Activated CD8-positive, alpha-beta T cell treated with anti-CD3 and anti-CD28 coated beads, Interleukin-2, amount 10 ng/mL, durations not matched to agents 7 days and 5 days (primary cell): Measurements from ENCODE around the gene SMIM11. TPM values are rescaled to one million over a fixed set of nuclear protein-coding genes. Genes with fewer than 3 reads are reported as not detected.

Experiments
- ATAC-seq: fragments of 150-1000 bp; cut with Tn5 transposase; one replicate; pipeline ENCODE4 v1.10.0; 2021; ENCODE audit warnings: moderate library complexity
- CTCF ChIA-PET: fragments of 350-600 bp; sonication (Branson Sonifier 250); formaldehyde crosslinking; loops from one replicate; lab custom pipeline; 2021; ENCODE audit warnings: antibody characterized with exemption; lab: Charles Lee
- POLR2A ChIA-PET: fragments of 350-600 bp; sonication (Branson Sonifier 250); formaldehyde crosslinking; loops from one replicate; lab custom pipeline; 2021; ENCODE audit warnings: antibody characterized with exemption; lab: Charles Lee
- DNase-seq: peaks from one replicate; pipeline ENCODE4 v3.0.0-alpha.2; 2020
- H3K27ac Mint-ChIP-seq: one replicate; pipeline ENCODE4 v1.8.0; 2021; ENCODE audit warnings: mild to moderate bottlenecking, mixed read lengths
- H3K27me3 Mint-ChIP-seq: one replicate; pipeline ENCODE4 v1.8.0; 2021; ENCODE audit warnings: low read depth, mixed read lengths
- H3K36me3 Mint-ChIP-seq: one replicate; pipeline ENCODE4 v1.8.0; 2021; ENCODE audit warnings: low read depth, mixed read lengths
- H3K4me1 Mint-ChIP-seq: one replicate; pipeline ENCODE4 v1.8.0; 2021; ENCODE audit warnings: low read depth, mixed read lengths
- H3K4me3 Mint-ChIP-seq: one replicate; pipeline ENCODE4 v1.8.0; 2021; ENCODE audit warnings: mild to moderate bottlenecking, mixed read lengths
- H3K9me3 Mint-ChIP-seq: one replicate; pipeline ENCODE4 v1.8.0; 2022; ENCODE audit warnings: mixed read lengths; ENCODE audit not compliant: insufficient read depth
- total RNA-seq, 2 experiments: library from RNA; stranded (reverse); gene quantifications; one replicate each; pipeline ENCODE4 v1.2.3, GENCODE V29; 2021

The SMIM11 gene
- total RNA-seq, 2 experiments from 2014 or later = 2.5 to 2.7 TPM

GRCh38 chr21:34342476-34342875 is 32.8 kb upstream of the SMIM11 start:
- POLR2A ChIA-PET = no interaction called here
- Mint-ChIP-seq H3K36me3 (no peaks in the 10 kb centered on the region), H3K4me1 (peaks cover 13% of the 10 kb centered on the region), H3K27me3 (peaks cover 9% of the 10 kb centered on the region), H3K9me3 (no peaks in the 10 kb centered on the region), H3K4me3 (no peak overlapping the region), H3K27ac (no peak overlapping the region)
- CTCF ChIA-PET = interaction anchor here (1.3 kb wide), 1 partner anchor 419 kb away, joined by 5 read pairs; no protein-coding TSS in a partner anchor
- no peak for ATAC-seq
- no peak for DNase-seq

GRCh38 chr21:34343347-34343746 is 32.0 kb upstream of the SMIM11 start:
- H3K4me3 Mint-ChIP-seq = no peak overlapping the region
- no peak overlapping the region for H3K27ac Mint-ChIP-seq
- no peaks in the 10 kb centered on the region for H3K36me3 Mint-ChIP-seq
- no peak for ATAC-seq
- H3K4me1 Mint-ChIP-seq = peaks cover 12% of the 10 kb centered on the region
- no peak for DNase-seq
- ChIA-PET POLR2A (no interaction called here), CTCF (interaction anchor here (0.6 to 12.5 kb wide), 2 partner anchors 250 to 420 kb away, joined by 3 to 260 read pairs; no protein-coding TSS in a partner anchor)
- peaks cover 12% of the 10 kb centered on the region for H3K27me3 Mint-ChIP-seq
- H3K9me3 Mint-ChIP-seq = no peaks in the 10 kb centered on the region

GRCh38 chr21:34343838-34344381 is 31.4 kb upstream of the SMIM11 start:
- H3K36me3 Mint-ChIP-seq = no peaks in the 10 kb centered on the region
- peaks cover 10% of the 10 kb centered on the region for H3K27me3 Mint-ChIP-seq
- ChIA-PET POLR2A (no interaction called here), CTCF (interaction anchor here (0.6 to 12.5 kb wide), 2 partner anchors 251 to 420 kb away, joined by 3 to 260 read pairs; no protein-coding TSS in a partner anchor)
- no peak for DNase-seq
- no peaks in the 10 kb centered on the region for H3K9me3 Mint-ChIP-seq
- H3K4me3 Mint-ChIP-seq = no peak overlapping the region
- no peak overlapping the region for H3K27ac Mint-ChIP-seq
- peaks cover 12% of the 10 kb centered on the region for H3K4me1 Mint-ChIP-seq
- no peak for ATAC-seq

- Mint-ChIP-seq H3K9me3 (no peaks in the 10 kb centered on the region), H3K4me1 (peaks cover 12% of the 10 kb centered on the region), H3K27me3 (peaks cover 10% of the 10 kb centered on the region), H3K27ac (no peak overlapping the region), H3K36me3 (no peaks in the 10 kb centered on the region), H3K4me3 (no peak overlapping the region)
- ChIA-PET CTCF (interaction anchor here (1.3 to 12.5 kb wide), 2 partner anchors 18 to 421 kb away, joined by 3 to 260 read pairs; no protein-coding TSS in a partner anchor), POLR2A (no interaction called here)
- DNase-seq (no peak), ATAC-seq (no peak)
These were observed 30.7 kb upstream of the SMIM11 start for GRCh38 chr21:34344584-34344983.

- ChIA-PET POLR2A (no interaction called here), CTCF (interaction anchor here (1.2 to 12.5 kb wide), 5 partner anchors 17 to 422 kb away, joined by 3 to 260 read pairs (median 3); no protein-coding TSS in a partner anchor)
- Mint-ChIP-seq H3K27me3 (peaks cover 10% of the 10 kb centered on the region), H3K27ac (no peak overlapping the region), H3K4me1 (peaks cover 8% of the 10 kb centered on the region), H3K9me3 (no peaks in the 10 kb centered on the region), H3K36me3 (no peaks in the 10 kb centered on the region), H3K4me3 (no peak overlapping the region)
- DNase-seq (no peak), ATAC-seq (no peak)
These were observed 30.0 kb upstream of the SMIM11 start for GRCh38 chr21:34345091-34345871.

GRCh38 chr21:34345892-34346291 is 29.4 kb upstream of the SMIM11 start:
- no peak overlapping the region for H3K4me3 Mint-ChIP-seq
- peaks cover 4% of the 10 kb centered on the region for H3K4me1 Mint-ChIP-seq
- ATAC-seq (no peak), DNase-seq (no peak)
- ChIA-PET POLR2A (no interaction called here), CTCF (interaction anchor here (1.2 to 12.5 kb wide), 4 partner anchors 216 to 422 kb away, joined by 3 to 260 read pairs (median 7); no protein-coding TSS in a partner anchor)
- H3K27me3 Mint-ChIP-seq = peaks cover 10% of the 10 kb centered on the region
- H3K9me3 Mint-ChIP-seq = no peaks in the 10 kb centered on the region
- no peak overlapping the region for H3K27ac Mint-ChIP-seq
- H3K36me3 Mint-ChIP-seq = peaks cover 2% of the 10 kb centered on the region

GRCh38 chr21:34348890-34349519 is 26.3 kb upstream of the SMIM11 start:
- H3K27me3 Mint-ChIP-seq = peaks cover 10% of the 10 kb centered on the region
- H3K4me3 Mint-ChIP-seq = no peak overlapping the region
- ChIA-PET CTCF (interaction anchor here (1.0 to 12.5 kb wide), 14 partner anchors 9 to 743 kb away, joined by 3 to 260 read pairs (median 5); no protein-coding TSS in a partner anchor), POLR2A (no interaction called here)
- DNase-seq = no peak
- H3K27ac Mint-ChIP-seq = no peak overlapping the region
- peaks cover 7% of the 10 kb centered on the region for H3K9me3 Mint-ChIP-seq
- no peak for ATAC-seq
- peaks cover 5% of the 10 kb centered on the region for H3K36me3 Mint-ChIP-seq
- H3K4me1 Mint-ChIP-seq = peaks cover 10% of the 10 kb centered on the region

- Mint-ChIP-seq H3K36me3 (peaks cover 5% of the 10 kb centered on the region), H3K4me1 (peaks cover 11% of the 10 kb centered on the region), H3K27ac (no peak overlapping the region), H3K27me3 (peaks cover 15% of the 10 kb centered on the region), H3K9me3 (peaks cover 7% of the 10 kb centered on the region), H3K4me3 (no peak overlapping the region)
- CTCF ChIA-PET = interaction anchor here (0.8 to 12.5 kb wide), 5 partner anchors 10 to 428 kb away, joined by 3 to 260 read pairs (median 4); no protein-coding TSS in a partner anchor
- POLR2A ChIA-PET = no interaction called here
- ATAC-seq (peak; percentile 70), DNase-seq (peak; percentile 51)
These were observed 23.5 kb upstream of the SMIM11 start for GRCh38 chr21:34351786-34352241.

GRCh38 chr21:34352556-34352955 is 22.8 kb upstream of the SMIM11 start:
- H3K4me1 Mint-ChIP-seq = peaks cover 11% of the 10 kb centered on the region
- no peak overlapping the region for H3K27ac Mint-ChIP-seq
- ChIA-PET CTCF (interaction anchor here (0.6 to 12.5 kb wide), 5 partner anchors 9 to 429 kb away, joined by 3 to 260 read pairs (median 3); no protein-coding TSS in a partner anchor), POLR2A (no interaction called here)
- no peak for ATAC-seq
- peaks cover 20% of the 10 kb centered on the region for H3K27me3 Mint-ChIP-seq
- no peak overlapping the region for H3K4me3 Mint-ChIP-seq
- no peak for DNase-seq
- peaks cover 5% of the 10 kb centered on the region for H3K36me3 Mint-ChIP-seq
- peaks cover 7% of the 10 kb centered on the region for H3K9me3 Mint-ChIP-seq

- ChIA-PET CTCF (interaction anchor here (0.6 to 12.5 kb wide), 4 partner anchors 8 to 429 kb away, joined by 3 to 260 read pairs (median 3); no protein-coding TSS in a partner anchor), POLR2A (no interaction called here)
- ATAC-seq (no peak), DNase-seq (no peak)
- no peak overlapping the region for H3K27ac Mint-ChIP-seq
- H3K27me3 Mint-ChIP-seq = peaks cover 17% of the 10 kb centered on the region
- H3K4me1 Mint-ChIP-seq = peaks cover 7% of the 10 kb centered on the region
- H3K9me3 Mint-ChIP-seq = peaks cover 7% of the 10 kb centered on the region
- H3K36me3 Mint-ChIP-seq = peaks cover 5% of the 10 kb centered on the region
- no peak overlapping the region for H3K4me3 Mint-ChIP-seq
These were observed 22.1 kb upstream of the SMIM11 start for GRCh38 chr21:34353182-34353581.

- ChIA-PET POLR2A (no interaction called here), CTCF (interaction anchor here (0.9 to 12.5 kb wide), 6 partner anchors 11 to 431 kb away, joined by 3 to 260 read pairs (median 4); no protein-coding TSS in a partner anchor)
- Mint-ChIP-seq H3K4me3 (no peak overlapping the region), H3K9me3 (peaks cover 7% of the 10 kb centered on the region), H3K27ac (no peak overlapping the region), H3K36me3 (peaks cover 5% of the 10 kb centered on the region), H3K27me3 (peaks cover 20% of the 10 kb centered on the region), H3K4me1 (peaks cover 7% of the 10 kb centered on the region)
- DNase-seq (no peak), ATAC-seq (no peak)
These were observed 20.5 kb upstream of the SMIM11 start for GRCh38 chr21:34354836-34355235.
